HG03469 (cell line): Measurements from ENCODE around the gene SOX1.

Source experiments
- ATAC-seq: cut with Tn5 transposase; IDR thresholded peaks from one replicate; pipeline ENCODE4 v1.9.1; 2021; ENCODE audit warnings: mild to moderate bottlenecking, moderate library complexity, moderate number of reproducible peaks; ENCODE audit not compliant: unreplicated experiment

SOX1 gene

GRCh38 chr13:112104881-112105234 is 37.9 kb downstream of the SOX1 start:
- no peak for ATAC-seq

DNA sequence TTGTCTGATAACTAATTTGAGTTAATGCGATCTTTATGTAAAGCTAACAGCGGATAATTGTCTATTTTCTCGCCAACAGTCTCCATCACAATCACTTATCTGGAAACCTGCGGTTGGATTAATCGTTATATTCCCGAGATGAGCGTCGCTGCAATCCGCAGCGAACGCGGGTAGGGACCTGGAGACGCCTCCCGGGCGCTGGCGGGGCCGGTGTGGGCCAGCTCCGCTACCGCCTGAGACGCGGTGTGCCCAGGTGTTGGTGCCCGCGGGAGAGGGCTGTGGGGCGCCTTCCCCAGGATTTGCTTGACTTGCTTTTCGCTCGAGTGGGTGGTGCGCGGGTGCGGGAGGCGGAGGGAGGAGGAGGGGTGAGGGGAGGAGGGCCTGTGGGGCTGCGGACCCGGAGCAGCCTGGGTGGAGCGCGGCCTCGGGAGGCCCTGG is 38.3 kb downstream of the SOX1 start:
- no peak for ATAC-seq

DNA sequence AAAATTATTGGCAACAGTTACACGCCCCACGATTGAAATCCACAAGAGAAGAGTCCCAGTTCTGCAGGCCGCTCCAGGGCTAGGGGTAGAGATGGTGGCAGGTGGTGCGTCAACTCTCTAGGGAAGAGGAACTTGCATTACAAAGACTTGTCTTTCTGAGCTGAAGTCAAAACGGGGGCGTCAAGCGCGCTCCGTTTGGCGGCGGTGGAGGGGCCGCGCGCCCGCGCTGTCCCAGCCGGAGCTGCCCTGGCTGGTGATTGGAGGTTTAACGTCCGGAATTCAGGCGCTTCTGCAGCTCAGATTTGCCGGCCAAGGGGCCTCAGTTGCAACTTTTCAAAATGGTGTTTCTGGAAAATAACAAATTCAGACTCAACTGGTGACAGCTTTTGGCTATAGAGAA is 38.9 kb downstream of the SOX1 start:
- ATAC-seq, result no peak

- no peak for ATAC-seq
Measured at GRCh38 chr13:112106478-112107141, 39.7 kb downstream of the SOX1 start.

DNA sequence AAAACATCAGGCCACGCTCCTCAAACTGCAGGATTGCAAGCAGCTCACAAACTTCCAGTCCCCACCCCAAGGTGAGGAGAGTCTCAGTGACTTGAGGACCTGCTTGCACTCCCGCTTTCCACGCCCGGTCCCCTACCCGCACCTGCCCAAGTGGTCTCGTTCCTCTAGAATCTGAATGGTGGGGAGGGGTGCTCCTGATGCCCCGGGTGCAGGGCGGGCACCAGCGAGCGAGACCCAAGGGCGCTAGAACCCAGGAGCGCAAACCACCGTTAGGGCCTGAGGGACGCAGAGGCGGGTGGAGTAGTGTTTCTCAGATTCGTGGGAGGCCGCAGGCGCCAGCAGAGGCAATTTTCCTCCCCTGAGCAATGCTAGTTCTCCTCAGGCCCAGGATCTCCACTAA is 40.3 kb downstream of the SOX1 start:
- no peak for ATAC-seq

GRCh38 chr13:112110479-112110878 is 43.5 kb downstream of the SOX1 start:
- ATAC-seq, result no peak

GRCh38 chr13:112111239-112111857 is 44.4 kb downstream of the SOX1 start:
- no peak for ATAC-seq

GRCh38 chr13:112112534-112113276 is 45.8 kb downstream of the SOX1 start:
- ATAC-seq, result no peak

DNA sequence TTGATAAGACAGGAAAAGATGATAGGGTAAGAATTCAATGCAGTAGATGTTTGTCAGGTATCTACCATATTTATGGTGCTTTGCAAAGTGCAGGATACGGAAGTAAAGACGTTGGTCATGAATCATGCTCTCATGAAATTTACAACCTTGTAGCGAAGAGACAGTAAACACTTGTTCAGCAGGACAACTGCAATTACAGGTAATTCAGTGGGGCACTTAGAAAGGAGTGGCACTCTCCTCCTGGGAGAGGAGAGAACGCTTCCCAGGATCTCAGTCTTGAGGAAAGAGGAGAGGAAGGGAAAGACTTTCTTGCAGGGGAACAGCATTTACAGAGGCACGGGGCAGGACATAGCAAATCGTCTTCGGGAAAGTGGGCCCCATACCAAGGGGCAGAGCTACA is 46.4 kb downstream of the SOX1 start:
- no peak for ATAC-seq

GRCh38 chr13:112113851-112114250 is 46.9 kb downstream of the SOX1 start:
- no peak for ATAC-seq

DNA sequence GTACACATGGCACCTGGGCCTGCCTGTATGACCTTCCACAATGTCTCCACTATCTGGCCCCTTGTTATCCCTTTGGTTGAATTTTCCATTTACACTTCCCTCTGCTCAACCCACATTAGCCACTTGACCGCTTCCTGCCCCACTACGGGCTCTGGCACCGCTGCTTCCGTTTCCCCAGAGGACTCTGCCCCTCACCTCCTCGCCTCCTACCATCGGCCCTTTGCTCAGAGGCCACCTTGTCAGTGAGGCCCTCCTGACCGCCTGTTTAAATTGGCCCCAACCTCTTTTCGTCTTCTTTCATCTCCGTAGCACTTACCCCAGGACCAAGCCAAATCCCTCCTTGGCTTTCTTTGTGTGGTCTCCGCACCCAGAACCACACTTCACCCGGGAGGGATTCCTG is 47.4 kb downstream of the SOX1 start:
- ATAC-seq, result no peak

DNA sequence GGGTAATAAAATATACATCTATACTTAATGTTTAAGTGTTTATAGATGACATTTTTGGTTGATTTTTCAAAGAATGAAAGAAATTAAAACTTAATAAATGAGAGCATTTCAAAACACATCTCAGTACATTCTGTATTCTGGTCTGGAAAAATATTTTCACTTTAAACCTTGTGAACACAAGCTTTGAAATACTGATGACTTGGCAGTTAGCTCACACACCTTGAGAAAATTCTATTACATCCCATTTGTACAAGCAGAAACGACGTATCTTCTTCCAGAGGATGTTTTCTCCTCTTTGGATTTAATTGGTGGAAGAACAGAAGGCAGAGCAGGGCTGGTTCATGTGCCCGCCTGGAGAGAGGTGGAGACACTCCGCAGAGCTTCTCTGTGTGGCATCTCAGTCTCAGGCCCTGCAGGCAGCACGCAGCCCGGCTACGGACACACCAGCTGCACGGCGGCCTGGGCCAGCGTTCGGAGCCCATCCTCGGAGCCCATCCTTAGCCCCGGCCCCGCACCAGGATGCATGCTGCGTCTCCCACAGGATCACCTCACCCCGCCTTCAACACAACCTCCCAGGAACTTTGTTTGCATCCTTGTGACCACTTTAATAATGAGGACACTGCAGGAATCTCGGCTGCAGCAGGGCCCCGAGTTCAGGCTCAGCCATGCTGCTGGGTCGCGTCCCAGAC is 48.6 kb downstream of the SOX1 start:
- no peak for ATAC-seq

DNA sequence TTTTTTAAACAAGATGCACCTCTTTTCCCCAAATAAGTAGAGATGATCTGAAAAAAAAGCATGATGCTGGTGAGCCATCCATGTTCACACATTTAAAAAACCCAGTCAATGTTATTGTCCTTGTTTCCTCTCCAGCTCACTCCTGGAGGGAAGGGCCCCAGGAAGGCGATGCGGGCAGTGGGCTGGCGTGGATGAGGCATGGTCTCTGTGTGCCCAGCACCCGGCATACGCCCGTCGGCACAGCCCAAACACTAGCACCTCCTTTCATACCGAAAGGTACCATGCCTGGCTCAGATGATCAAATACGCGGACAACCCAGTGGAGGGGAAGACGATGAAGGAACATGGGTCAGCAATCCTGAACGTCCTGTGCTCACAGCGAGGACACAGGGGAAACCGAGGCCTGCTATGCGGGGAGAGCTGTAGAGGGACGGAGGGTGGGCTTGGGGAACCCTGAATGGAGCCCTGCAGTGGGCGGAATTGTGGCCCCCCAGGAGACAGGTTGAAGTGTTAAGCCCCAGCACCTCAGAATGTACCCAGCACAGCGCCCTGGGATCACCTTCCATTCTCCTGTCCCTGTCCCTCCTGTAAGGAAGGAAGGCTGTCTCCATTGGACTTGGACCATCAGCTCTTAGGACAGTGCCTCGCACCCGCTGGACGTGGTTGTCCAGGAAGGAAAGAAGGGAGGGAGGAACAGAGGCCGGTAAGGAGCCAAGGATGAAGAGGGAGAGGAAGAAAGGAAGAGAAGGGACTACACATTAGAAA is 49.4 kb downstream of the SOX1 start:
- no peak for ATAC-seq

DNA sequence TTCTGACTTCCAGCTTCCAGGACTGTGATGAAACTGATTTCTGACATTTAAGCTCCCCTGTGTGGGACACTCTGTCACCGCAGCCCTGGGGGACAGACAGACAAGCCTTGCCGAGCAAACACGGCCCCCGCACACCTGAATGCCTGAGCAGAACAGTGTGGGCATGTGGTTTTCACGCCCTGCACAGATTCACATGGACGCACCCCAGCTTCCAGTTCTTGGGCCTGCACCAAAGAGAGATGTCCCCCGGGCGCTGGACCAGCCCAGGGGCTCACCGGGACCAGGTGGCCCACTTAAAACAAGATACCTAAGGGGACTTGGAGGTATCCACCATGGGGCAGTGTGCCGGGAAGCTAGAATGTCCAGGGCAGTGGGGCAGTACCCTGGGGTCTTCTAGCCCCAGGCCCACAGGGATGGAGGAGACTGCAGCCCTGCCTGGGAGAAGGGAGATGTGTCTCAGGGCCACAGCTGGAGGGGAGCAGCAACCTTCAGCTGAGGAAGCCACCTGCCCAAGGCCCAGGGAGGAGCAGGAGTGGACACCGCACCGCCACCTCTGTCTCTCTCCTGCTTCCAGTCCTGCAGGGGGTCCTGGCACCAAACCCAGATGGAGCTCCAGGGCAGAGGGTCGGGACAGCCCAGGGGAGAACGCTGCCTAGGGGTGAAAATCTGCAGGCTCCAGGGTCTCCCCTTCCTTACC is 50.5 kb downstream of the SOX1 start:
- ATAC-seq, result no peak

DNA sequence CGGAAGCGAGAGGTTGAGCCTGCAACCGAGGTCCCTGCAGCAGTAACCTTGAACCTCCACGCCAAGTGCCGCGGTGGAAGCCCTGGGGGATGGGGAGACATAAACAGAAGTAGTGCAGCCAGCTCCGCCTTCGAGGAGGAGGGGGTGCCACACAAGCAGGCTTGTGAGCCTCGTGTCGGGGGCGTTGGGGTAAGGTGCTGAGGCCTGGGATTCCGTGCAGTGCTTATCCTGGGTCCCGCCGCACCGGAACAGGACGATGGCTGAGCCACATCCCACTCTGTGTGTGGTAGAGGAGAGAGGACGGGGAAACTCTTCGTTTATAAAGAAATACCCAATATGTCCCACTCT is 51.0 kb downstream of the SOX1 start:
- ATAC-seq, result no peak

DNA sequence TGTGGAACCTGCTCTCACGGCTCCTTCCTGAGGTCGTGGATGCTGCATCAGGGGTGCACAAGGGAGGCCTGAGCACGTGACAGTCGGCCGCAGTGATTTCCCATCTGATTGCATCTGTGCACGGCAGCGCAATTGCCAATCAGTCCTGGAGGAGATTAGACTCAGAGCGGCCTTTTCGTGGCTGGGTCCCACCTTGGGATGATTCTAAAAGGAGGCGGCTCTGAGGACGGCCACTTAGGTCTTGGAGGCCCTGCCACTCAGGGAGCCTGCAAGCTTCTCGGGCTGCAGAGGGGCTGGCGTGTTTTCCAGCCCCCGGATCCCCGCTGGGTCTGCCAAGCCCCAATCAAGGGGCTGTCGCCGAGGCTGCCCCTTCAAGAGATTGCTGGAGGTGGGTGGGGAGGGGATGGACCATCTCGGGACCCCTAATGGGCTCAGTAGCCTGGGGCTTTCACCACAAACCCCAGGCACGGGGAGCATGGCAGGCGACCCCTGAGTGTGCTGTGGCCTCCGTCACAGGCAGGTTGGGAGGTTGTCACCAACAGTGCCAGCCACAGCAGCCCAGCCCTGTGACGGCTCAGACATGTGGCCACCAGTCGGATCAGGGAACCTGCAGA is 51.6 kb downstream of the SOX1 start:
- ATAC-seq, result no peak

DNA sequence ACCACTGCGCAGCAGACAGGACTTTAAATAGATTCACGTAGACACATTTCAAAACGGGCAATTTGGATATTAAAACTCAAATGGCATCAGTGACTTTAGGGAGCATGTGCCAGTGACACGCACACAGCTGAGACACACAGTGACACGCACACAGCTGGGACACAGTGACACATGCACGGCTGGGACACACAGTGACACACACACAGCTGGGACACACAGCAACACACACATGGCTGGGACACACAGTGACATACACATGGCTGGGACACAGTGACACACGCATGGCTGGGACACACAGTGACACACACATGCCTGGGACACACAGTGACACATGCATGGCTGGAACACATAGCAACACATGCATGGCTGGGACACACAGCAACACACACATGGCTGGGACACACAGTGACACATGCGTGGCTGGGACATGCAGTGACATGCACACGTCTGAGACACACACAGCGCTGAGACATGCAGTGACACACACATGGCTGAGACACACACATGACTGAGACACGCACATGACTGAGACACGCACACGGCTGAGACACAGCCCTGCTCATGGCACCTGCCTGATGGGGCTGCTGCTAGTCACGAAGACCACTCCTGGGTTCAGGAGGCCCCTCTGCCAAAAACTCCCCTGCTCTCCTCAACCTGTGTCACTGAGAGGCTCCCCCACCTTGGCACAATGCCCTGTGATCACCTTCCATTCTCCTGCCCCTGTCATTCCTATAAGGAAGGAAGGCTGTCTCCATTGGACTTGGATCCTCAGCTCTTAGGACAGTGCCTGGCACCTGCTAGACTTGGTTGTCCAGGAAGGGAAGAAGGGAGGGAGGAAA is 52.5 kb downstream of the SOX1 start:
- ATAC-seq, result no peak

DNA sequence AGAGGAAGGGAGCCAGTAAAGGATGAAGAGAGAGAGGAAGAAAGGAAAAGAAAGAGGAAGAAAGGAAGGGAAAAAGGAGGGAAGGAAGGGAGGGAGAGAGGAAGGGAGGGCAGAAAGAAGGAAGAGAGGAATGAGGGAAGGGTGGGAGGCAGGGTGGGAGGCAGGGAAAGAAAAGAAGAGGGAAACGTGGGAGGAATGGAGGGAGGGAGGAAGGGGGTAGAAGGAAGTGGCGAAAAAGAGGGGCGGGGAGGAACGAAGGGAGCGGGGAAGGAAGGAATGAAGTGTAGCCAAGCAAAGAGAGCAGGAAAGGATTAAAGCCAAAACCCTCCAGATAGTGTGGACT is 53.1 kb downstream of the SOX1 start:
- no peak for ATAC-seq
